ENCODE results near the gene NEMP1.

- no peak for TF ChIP-seq CTCF (IDR thresholded peaks at IDR 0.05; ENCODE audit: poor library complexity, severe bottlenecking)
- TF ChIP-seq EZH2 (IDR thresholded peaks at IDR 0.05; ENCODE audit: borderline replicate concordance, insufficient read depth, low read length, poor library complexity, severe bottlenecking): no peak
- no peak for TF ChIP-seq POLR2AphosphoS5 (IDR thresholded peaks at IDR 0.05)
- TF ChIP-seq RAD21 (conservative IDR thresholded peaks at IDR 0.05): no peak
- TF ChIP-seq EP300 (conservative IDR thresholded peaks at IDR 0.05; ENCODE audit: poor library complexity, severe bottlenecking): no peak
- TF ChIP-seq SMC3 (conservative IDR thresholded peaks at IDR 0.05; ENCODE audit: poor library complexity): no peak
- no peak for TF ChIP-seq TAF1 (IDR thresholded peaks at IDR 0.05; ENCODE audit: low read depth)
- TF ChIP-seq MXI1 (conservative IDR thresholded peaks at IDR 0.05; ENCODE audit: poor library complexity, severe bottlenecking): no peak
- TF ChIP-seq, protein P1, sequence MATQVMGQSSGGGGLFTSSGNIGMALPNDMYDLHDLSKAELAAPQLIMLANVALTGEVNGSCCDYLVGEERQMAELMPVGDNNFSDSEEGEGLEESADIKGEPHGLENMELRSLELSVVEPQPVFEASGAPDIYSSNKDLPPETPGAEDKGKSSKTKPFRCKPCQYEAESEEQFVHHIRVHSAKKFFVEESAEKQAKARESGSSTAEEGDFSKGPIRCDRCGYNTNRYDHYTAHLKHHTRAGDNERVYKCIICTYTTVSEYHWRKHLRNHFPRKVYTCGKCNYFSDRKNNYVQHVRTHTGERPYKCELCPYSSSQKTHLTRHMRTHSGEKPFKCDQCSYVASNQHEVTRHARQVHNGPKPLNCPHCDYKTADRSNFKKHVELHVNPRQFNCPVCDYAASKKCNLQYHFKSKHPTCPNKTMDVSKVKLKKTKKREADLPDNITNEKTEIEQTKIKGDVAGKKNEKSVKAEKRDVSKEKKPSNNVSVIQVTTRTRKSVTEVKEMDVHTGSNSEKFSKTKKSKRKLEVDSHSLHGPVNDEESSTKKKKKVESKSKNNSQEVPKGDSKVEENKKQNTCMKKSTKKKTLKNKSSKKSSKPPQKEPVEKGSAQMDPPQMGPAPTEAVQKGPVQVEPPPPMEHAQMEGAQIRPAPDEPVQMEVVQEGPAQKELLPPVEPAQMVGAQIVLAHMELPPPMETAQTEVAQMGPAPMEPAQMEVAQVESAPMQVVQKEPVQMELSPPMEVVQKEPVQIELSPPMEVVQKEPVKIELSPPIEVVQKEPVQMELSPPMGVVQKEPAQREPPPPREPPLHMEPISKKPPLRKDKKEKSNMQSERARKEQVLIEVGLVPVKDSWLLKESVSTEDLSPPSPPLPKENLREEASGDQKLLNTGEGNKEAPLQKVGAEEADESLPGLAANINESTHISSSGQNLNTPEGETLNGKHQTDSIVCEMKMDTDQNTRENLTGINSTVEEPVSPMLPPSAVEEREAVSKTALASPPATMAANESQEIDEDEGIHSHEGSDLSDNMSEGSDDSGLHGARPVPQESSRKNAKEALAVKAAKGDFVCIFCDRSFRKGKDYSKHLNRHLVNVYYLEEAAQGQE (IDR thresholded peaks at IDR 0.05; ENCODE audit: borderline replicate concordance): no peak
Measured at GRCh38 chr12:57042695-57043094, 35.9 kb downstream of the NEMP1 start.
